Muscle of leg (tissue), 11 donors: Measurements from ENCODE around the gene TOP2A. TPM values are rescaled to one million over a fixed set of nuclear protein-coding genes. Genes with fewer than 3 reads are reported as not detected.
A peak's percentile ranks its signal among the peaks of the same experiment; 100 is the strongest.

Experiments
- DNase-seq: peaks from one replicate; pipeline ENCODE4 v3.0.0; 2013
- H3K27ac ChIP-seq: one replicate; pipeline ENCODE4 v1.5.1; 2013; ENCODE audit warnings: mild to moderate bottlenecking, low read length, control low read depth
- H3K27me3 ChIP-seq: one replicate; pipeline ENCODE4 v1.6.1; 2013; ENCODE audit warnings: low read length; ENCODE audit not compliant: control insufficient read depth, insufficient read depth
- H3K36me3 ChIP-seq: one replicate; pipeline ENCODE4 v1.6.1; 2013; ENCODE audit warnings: low read length; ENCODE audit not compliant: control insufficient read depth, insufficient read depth
- H3K4me1 ChIP-seq: one replicate; pipeline ENCODE4 v1.6.1; 2013; ENCODE audit warnings: low read length; ENCODE audit not compliant: control insufficient read depth, insufficient read depth
- H3K4me3 ChIP-seq: one replicate; pipeline ENCODE4 v1.5.1; 2013; ENCODE audit warnings: low read length, control low read depth
- H3K9me3 ChIP-seq: replicated peaks from 2 replicates; pipeline ENCODE4 v1.6.1; 2013; ENCODE audit warnings: low read depth, low read length; ENCODE audit not compliant: control insufficient read depth
- WGBS: methylation state at CpG from one replicate; pipeline ENCODE4 v1.1.5; 2013; ENCODE audit warnings: missing lambda C conversion rate; ENCODE audit not compliant: insufficient coverage; 5-methylcytosine and 5-hydroxymethylcytosine counted together
- polyA plus RNA-seq, 8 donors: library from polyadenylated mRNA; unstranded; fragments of 120-200 nt; gene quantifications; one replicate each; pipeline versions ENCODE4 v1.2.1 to v1.2.3, GENCODE V29; 2013; ENCODE audit warnings: inconsistent platforms in 1 of 8, low replicate concordance in 1 of 8; ENCODE audit not compliant: insufficient read length in 8 of 8, insufficient read depth in 1 of 8
- total RNA-seq: library from RNA; stranded (reverse); fragments of 120-200 nt; gene quantifications from one replicate; pipeline ENCODE4 v1.2.4, GENCODE V29; 2013

TOP2A gene
- total and polyA plus RNA-seq, 9 donors = 45.9 to 113 (median 77.9) TPM

DNA sequence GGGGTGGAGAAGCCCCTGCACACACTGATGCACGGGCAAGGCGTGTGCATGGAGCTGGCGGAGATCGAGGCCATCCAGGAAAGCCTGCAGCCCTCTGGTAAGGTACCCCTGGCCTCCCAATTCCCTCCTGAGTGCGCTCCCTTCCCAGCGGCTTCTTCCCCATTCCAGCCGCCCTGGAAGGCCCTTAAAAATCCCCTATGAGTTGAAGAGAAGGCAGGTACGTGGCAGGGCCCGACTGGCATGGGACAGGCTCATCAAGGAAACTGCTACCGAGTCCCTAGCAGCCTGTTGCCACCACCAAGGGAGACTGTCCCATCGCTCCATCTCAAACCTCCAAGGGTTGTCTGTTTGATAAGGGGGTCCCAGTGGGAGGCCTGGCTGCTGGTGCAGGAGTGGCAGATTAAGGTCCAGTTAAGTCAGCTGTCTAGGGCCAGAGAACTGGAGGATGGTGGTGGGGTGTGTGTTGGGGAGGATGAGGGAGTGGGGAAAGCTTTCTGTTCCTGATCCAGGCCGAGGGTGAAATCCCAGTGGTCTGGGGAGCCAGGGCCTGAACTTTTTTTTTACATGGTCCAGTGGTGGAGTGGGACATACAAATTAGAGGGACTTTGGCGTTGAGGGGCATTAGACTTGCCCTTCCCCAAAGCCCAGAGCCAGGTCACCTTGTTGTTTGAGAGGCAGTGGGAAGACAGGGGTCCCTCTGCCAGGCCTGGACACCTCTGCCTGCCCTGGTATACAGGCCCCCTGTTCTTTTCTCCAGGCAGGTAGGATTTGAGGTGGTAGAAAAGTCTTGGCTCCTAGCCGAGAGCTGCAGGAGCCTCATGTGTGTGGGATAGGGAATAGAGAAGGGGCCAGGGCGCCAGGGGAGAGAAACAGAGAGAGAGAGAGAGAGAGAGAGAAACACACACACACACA, 26.5 kb upstream of the TOP2A start:
- peaks cover 59% of the 10 kb centered on the region for H3K4me1 ChIP-seq
- peaks cover 16% of the 10 kb centered on the region for H3K27me3 ChIP-seq
- DNase-seq = peak; percentile 50

DNA sequence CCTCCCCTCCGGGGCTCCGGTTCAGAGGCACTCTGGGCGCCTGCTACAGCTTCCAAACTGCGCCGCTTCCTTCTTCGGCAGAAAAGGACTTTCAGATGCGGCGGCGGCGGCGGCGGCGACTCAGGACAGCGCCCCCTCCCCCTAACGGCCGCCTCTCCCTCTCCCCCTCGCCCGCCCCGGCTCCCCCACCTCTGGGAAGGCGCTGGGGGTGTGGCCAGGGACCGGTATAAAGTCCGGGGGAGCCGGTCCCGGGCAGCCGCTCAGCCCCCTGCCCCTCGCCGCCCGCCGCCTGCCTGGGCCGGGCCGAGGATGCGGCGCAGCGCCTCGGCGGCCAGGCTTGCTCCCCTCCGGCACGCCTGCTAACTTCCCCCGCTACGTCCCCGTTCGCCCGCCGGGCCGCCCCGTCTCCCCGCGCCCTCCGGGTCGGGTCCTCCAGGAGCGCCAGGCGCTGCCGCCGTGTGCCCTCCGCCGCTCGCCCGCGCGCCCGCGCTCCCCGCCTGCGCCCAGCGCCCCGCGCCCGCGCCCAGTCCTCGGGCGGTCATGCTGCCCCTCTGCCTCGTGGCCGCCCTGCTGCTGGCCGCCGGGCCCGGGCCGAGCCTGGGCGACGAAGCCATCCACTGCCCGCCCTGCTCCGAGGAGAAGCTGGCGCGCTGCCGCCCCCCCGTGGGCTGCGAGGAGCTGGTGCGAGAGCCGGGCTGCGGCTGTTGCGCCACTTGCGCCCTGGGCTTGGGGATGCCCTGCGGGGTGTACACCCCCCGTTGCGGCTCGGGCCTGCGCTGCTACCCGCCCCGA, 25.7 kb upstream of the TOP2A start, which contains the start of gene IGFBP4:
Gene IGFBP4 (plus strand): TSS at position 255 of the 792 bp plus-strand sequence. CDS start 286 bp downstream, at position 541.
- peak within 1 kb of the TSS; percentile 78 for H3K4me3 ChIP-seq
- peaks cover 51% of the 10 kb centered on the region for H3K4me1 ChIP-seq
- peak; percentile 94 for DNase-seq
- peak within 1 kb of the TSS; percentile 91 for H3K27ac ChIP-seq
- no peaks in the 10 kb centered on the region for H3K9me3 ChIP-seq
- under 1% methylated on average over 85 of the region's 98 CpGs for WGBS
- H3K27me3 ChIP-seq = peaks cover 16% of the 10 kb centered on the region
- H3K36me3 ChIP-seq = peaks cover 7% of the 10 kb centered on the region

More for the DNA sequence above, 26.5 kb upstream of the TOP2A start:
- H3K27ac ChIP-seq = peak overlapping the region; percentile 87
- peak overlapping the region; percentile 78 for H3K4me3 ChIP-seq
- peaks cover 7% of the 10 kb centered on the region for H3K36me3 ChIP-seq
- 5% methylated on average over 6 of the region's 15 CpGs for WGBS
- H3K9me3 ChIP-seq = no peaks in the 10 kb centered on the region

DNA sequence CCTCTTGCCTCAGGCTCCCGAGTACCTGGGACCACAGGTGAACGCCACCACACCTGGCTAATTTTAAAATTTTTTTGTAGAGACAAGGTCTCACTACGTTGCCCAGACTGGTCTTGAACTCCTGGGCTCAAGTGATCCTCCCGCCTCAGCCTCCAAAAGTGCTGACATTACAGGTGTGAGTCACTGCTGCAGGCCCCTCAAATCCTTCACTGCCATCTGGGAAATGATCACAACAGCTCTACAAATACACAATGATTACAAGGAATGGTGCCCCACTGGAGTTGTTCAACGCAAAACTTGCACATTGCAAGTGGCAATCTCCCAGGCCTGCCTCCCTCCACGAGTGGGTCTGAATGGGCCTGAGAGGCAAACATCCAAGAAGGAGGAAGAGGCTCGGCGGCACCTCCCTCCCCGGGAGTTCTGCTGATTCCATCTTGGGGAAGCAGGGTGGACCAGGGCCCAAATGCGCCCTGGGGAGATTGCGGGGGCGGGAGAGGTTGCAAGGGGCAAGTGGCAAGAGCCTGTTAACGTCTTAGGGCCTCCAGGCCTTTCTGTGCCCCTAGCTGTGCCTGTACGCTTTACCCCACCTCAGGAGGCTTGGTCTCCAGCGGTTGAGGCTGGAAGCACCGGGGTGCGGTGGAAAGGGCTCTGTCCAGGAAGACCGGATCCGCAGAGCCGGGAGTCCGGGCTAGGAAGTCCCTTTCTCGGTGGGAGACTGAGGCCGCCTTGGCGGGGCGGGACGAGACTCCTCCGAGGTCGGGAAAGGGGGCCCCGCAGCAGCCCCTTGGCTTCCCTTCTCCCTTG, 24.9 kb upstream of the TOP2A start:
- peak overlapping the region; percentile 91 for H3K27ac ChIP-seq
- WGBS = 8% methylated on average over 25 of the region's 29 CpGs
- H3K36me3 ChIP-seq = peaks cover 7% of the 10 kb centered on the region
- peaks cover 44% of the 10 kb centered on the region for H3K4me1 ChIP-seq
- H3K4me3 ChIP-seq = peak overlapping the region; percentile 78
- H3K9me3 ChIP-seq = no peaks in the 10 kb centered on the region
- H3K27me3 ChIP-seq = peaks cover 16% of the 10 kb centered on the region
- peak; percentile 59 for DNase-seq

DNA sequence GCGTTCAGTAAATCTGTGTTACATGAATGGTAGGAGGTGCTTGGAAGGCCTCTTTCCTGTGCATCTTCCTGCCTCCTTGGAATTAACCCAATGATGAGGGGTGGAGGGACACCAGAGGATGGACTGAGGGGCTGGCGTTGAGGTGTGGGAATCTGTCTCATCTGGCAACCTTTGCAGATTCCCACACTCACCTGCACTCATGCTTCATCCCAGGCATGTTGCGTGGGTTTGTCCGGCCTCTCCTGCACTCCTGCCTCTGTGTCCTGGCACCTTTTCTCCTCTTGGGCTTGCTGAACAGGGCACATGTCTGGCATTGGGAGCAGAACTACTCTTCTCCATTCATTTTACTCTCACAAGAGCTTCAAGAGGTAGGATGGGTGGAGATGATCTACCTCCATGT, 22.5 kb upstream of the TOP2A start:
- Histone ChIP-seq H3K27ac (no peak overlapping the region), H3K4me3 (no peak overlapping the region), H3K4me1 (peaks cover 33% of the 10 kb centered on the region), H3K9me3 (no peaks in the 10 kb centered on the region), H3K36me3 (no peaks in the 10 kb centered on the region), H3K27me3 (peaks cover 12% of the 10 kb centered on the region)
- no peak for DNase-seq
- 100% methylated on average over 2 of the region's 4 CpGs for WGBS

DNA sequence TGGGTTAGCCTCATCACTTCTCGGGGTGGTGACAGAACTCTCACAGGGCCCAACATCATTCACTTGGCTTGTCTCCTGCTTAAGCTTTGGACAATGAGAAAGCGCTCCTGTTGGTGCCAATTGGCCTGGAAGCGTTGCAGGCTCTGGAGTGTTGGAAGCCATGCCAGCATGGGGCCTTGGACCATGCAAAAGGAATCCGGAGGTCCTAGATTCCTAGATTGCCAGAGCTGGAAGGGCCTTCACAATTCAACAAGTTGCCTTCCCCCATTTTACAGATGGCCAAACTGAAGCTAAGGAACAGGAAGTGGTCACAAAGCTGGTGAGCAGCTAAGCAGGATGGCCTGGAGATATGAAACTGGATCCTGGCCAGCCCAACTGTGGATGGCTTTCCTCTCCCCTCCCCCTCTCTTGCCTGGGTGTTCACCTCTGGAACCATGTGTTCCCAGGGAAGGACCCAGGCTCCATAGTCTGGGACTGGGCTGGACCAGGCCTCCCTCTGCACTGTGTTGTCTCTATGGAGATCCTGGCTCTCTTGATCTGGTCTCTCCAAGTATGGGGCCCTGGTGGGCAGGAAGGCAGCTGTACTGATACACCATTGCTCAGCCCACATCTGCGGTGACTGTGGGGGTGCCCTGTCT, 19.5 kb upstream of the TOP2A start:
- Histone ChIP-seq H3K36me3 (no peaks in the 10 kb centered on the region), H3K27me3 (no peaks in the 10 kb centered on the region), H3K27ac (no peak overlapping the region), H3K4me3 (no peak overlapping the region), H3K9me3 (no peaks in the 10 kb centered on the region), H3K4me1 (peaks cover 29% of the 10 kb centered on the region)
- WGBS = 40% methylated on average over 2 of the region's 5 CpGs
- DNase-seq = no peak

DNA sequence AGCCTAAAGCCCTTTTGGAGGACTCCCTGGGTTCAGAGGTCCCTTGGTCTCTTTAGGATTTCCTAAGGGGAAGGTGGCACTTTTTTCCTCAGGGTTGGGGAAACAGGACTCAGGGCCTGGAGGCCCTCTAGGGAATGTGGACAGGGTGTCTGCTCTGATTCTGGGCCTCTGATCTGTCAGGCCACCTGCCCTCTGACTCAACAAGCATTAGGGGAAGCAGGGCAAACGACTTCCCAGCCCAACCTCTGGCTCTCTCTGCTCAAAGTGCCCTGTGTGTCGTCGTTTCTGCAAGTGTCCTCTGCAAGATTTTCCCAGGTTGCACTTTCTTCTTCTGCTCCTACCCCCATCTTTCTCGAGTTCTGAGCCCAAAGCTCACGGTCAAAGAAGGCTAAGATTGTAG, 18.9 kb upstream of the TOP2A start:
- no peak overlapping the region for H3K4me3 ChIP-seq
- no peak for DNase-seq
- peaks cover 28% of the 10 kb centered on the region for H3K4me1 ChIP-seq
- H3K27ac ChIP-seq = no peak overlapping the region
- no peaks in the 10 kb centered on the region for H3K36me3 ChIP-seq
- H3K27me3 ChIP-seq = no peaks in the 10 kb centered on the region
- H3K9me3 ChIP-seq = no peaks in the 10 kb centered on the region
- 30% methylated on average over 3 of the region's 5 CpGs for WGBS

DNA sequence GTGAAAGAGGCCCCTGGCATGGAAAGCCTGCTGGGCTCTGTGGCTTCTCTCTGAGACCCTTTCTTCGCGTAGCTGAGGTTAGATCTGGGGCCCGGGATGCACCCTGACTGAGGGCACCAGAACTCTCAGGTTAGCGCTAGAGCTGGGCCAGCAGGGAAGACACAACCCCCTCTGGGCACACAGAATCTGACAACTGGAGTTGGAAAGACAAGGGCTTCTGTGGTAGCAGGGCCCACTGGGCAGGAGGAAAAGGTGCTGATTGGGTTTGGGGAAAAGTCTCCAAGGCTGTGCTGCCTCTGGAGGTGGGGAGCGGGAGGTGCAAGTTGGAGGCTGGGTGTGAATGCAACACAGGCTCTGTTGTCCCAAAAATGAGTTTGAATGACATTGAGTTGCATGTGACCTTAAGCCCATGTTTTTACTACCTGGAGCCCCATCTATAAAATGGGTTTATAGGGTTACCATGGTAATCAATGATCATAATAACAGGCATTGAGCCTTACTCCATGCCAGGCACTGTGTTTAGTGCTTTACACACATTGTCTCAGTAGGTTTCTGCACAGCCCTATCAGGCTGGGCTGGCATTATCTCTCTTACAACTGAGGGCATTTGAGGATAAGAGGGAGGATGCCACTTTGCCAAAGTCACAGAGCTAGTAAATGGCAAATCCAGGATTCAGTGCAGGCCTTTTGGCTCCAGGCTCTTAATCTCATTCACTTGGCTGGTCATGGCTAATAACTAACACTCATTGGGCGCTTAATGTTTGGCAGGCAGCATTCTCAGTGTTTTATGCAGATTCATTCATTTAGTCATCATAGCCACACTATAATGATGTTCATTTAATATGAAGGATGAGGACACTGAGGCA, 16.1 kb upstream of the TOP2A start:
- peak overlapping the region; percentile 69 for H3K27ac ChIP-seq
- no peaks in the 10 kb centered on the region for H3K36me3 ChIP-seq
- DNase-seq = no peak
- H3K9me3 ChIP-seq = no peaks in the 10 kb centered on the region
- H3K27me3 ChIP-seq = no peaks in the 10 kb centered on the region
- no peak overlapping the region for H3K4me3 ChIP-seq
- peaks cover 24% of the 10 kb centered on the region for H3K4me1 ChIP-seq
- 42% methylated on average over 5 of the region's 6 CpGs for WGBS

DNA sequence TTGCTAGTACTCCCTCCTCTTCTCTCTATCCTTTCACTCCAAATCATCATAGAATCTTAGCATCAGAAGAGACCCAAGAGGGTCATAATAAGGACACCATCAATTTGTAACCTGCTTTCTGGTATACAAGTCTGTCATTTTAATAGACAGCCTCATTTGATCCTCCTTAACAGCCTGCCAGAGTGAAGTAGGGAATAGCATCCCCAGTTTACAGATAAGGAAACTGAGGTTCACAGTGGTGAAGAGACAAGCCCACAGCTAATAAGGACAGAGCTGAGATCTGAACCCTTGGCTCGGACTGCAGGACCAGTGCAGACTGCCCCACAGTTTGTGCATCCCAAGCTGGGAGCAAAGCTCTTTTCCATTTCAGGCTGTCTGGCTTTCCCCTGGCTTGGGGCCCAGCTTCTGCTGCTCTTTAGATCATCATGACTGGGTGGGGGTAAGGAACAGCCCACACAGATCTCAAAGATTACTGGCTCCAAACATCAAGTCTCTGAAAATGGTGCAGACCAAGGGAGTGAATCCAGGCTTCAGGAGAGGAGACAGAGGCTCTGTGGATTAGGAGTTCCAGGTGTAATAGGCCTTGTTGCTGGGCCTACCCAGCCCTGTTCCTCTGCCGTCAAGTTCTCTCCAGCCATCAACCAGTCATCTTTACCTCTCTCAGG, 15.3 kb upstream of the TOP2A start:
- 13% methylated on average over 2 of the region's 2 CpGs for WGBS
- peaks cover 24% of the 10 kb centered on the region for H3K4me1 ChIP-seq

More for the DNA sequence above, 15.3 kb upstream of the TOP2A start:
- H3K27me3 ChIP-seq = no peaks in the 10 kb centered on the region
- no peak overlapping the region for H3K4me3 ChIP-seq
- peak; percentile 92 for DNase-seq
- no peaks in the 10 kb centered on the region for H3K36me3 ChIP-seq
- H3K9me3 ChIP-seq = no peaks in the 10 kb centered on the region
- H3K27ac ChIP-seq = peak overlapping the region; percentile 69
